Hindlimb muscle (tissue), 1 donor: ENCODE measurements around the gene PIGU. TPM values are rescaled to one million over a fixed set of nuclear protein-coding genes. Genes with fewer than 3 reads are reported as not detected.

ENCODE experiments used
- DNase-seq: peaks from one replicate; pipeline ENCODE4 v3.0.0-alpha.2; 2013
- polyA plus RNA-seq: library from polyadenylated mRNA; unstranded; fragments of 120-200 nt; gene quantifications from one replicate; pipeline ENCODE4 v1.2.1, GENCODE V29; 2013; ENCODE audit not compliant: insufficient read length

The PIGU gene
- polyA plus RNA-seq, 1 donor: 21.9 TPM

DNA sequence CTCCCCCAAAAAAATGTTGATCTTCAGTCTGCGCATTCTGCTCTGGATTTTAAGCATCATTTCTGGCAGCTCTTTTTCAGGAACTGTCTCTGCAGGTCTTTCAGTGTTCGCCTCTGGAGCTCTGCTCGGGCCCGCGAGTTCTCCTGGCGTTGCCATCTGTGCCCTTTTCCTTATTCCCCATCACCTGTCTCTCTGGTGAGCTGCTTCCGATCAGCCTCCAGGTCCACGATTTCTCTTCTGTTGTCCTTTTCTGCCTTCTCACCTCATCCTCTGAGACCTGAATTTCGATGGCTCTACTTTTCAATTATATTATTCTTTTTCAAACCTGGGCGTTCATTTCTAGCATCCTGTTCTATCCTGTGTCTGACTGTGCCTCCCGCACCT lies 119.0 kb downstream of the PIGU start:
- peak; percentile 20 for DNase-seq

DNA sequence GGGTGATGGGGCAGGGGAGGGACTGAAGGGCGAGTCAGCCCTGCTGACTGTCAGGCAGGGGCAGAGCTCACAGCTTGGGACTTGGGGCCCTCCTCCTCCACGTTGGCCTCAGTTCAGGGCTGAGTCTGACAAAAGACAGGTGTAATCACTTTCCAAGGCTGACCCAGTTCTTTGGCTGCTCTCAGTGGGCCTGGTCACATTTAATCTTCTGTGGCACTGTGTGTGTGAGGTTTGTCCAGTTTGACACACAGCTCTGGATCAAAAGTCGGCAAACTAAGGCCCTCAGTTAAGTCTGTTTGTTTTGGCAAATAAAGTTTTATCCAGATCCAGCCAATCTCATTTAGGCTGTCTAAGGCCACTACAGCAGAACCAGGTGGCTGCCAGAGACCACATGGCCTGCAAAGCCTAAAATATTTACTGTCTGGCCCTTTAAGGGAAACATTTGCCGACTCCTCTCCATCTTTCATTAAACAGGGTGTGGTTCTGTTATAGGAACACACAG lies 123.5 kb downstream of the PIGU start:
- DNase-seq: no peak

DNA sequence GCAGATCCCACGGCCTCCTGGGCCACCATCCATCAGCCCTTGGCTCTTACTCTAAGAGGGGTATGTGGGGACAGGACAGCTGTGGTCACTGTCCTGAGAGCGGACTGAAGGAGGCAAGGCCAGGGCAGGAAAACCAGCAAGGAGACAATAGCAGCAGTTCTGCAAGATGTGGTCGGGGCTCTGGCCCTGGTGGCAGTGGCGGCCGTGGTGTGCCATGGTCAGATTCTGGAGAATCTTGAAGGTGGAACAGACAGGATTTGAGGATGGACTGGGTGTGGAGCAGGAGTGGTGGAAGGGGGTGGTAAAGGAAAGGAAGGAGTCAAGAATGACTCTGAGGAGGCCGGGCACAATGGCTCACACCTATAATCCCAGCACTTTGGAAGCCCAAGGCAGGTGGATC lies 124.3 kb downstream of the PIGU start:
- no peak for DNase-seq

DNA sequence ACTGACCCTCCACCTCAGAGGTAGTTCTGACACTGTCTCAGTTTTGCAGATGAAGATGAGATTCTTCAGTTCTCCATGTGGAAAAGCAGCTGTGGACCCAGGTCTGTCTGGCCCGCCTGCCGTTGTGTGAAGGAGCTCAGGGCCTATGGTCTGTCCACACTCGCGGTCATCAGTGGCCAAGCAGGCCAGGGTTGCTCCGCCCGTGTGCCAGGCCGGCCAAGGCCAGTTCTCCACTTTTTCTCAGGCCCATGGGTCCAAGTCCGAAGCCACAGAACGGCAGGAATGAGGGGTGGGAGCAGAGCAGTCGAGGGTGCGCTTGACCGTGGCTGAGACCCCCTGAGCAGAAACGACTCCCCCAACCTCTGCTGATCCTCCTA lies 127.0 kb downstream of the PIGU start:
- no peak for DNase-seq

DNA sequence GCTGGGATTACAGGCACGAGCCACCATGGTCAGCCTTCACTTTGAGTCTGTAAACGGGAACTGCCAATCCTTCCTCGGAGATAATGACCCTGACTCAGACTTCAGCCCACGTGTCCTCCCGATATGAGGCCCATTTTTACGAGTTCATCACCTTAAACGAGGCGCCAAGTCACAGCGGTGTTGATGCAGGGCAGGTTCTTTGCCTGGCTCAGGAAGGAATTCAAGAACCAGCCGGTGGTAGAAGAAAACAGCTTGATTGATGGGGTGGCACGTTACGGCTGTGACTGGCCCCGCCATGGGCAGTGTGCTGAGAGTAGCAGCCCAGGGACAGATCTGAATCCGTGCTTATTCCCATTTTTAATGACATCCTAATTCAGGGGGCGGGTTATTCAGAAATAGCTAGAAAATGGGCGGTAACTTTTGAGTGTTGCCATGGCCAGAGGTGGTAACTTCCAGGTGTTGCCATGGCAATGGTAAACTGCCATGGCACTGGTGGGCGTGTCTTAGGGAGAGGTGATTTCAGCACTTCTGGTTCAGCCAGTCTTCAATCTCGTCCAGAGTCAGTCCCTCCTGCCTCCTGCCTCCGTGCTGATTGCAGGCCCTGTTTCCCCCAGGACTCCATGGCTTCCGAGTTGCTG lies 127.5 kb downstream of the PIGU start:
- DNase-seq: no peak

DNA sequence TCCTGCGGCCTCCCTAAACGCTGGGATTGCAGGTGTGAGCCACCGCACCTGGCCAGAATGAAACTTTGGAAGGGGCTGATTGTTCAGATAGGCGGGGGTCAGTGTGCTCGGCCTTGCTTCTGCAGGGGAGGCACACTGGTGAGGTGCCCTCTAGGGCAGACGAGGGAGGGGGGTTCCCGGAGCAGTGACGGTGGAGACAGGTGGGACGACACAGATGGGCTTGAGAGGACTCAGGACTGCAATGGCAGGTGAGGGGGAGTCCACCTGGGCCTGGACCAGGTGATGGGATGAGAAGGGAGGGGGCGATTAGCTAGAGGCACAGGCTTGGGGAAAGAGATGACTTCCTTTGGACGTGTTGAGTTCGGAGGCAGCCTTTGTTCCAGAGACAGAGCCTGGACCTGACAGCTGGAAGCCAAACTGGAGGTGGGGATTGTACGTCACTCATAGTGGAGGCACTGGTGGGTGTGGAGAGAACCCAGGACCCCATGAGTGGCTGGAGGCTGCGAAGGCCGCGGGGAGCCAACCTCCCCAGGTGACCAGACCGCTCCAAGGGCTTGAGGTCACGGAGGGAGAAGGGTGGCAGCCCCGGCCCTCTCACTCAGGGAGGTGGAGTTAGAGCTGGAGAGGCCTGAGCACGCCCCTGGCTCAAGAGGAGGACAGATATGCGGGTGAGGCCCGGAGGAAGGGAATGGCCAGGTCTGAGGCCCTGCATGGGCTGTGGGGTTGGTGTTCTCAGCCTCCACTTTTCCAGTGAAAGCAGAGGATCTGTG lies 128.9 kb downstream of the PIGU start:
- no peak for DNase-seq

DNA sequence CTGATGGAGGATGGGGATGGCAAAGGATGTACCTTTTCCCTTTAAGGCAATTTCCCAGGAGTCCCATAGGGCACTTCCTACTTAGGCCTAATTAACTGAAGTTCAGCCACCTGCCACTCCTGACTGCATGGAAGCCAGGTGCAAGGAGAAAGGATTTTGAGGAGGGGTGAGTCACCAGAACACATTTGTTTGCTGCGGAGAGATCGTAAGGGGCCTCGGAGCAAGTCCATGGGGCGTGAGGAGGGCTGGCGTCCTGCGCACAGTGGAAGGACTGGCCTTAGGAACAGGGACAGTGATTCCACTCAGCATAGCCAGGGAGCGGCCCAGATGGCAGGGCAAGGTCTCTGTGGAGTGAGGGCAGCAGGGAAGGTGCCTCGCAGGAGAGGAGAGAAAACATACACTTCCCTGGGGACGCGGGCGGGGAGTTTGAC lies 130.1 kb downstream of the PIGU start:
- DNase-seq: no peak

DNA sequence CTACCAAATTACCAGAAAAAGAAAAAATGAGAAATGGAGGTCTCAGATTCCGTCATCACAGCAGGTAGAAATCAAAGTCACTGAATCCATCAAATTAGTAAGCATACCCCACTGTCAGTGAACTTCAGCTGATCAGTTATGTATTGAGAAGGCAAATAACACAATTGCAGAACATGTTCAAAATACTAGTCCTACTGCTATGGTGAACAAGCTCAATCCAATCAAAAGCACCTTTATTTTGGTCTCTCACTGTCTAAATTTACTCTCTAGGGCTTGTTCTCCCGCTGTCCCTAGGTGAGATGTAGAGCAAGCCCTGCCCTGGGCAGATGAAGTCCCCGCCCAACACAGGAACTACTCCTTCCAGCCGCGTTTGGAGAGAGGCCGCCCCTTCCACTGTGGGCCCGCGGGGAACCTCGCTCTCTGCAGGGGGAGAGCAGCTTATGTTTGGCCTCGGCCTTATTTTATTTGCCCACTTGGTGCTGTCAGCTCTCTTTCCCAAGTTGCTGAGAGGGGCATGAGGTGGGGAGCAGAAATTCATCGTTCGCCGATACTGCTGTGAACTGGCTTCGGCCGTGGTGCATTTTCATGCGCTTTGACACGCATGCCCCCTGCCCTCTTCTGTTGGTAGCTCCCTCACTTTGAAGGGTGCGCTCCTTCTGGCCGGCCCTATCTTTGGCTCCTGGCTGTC lies 132.6 kb downstream of the PIGU start:
- DNase-seq: no peak

DNA sequence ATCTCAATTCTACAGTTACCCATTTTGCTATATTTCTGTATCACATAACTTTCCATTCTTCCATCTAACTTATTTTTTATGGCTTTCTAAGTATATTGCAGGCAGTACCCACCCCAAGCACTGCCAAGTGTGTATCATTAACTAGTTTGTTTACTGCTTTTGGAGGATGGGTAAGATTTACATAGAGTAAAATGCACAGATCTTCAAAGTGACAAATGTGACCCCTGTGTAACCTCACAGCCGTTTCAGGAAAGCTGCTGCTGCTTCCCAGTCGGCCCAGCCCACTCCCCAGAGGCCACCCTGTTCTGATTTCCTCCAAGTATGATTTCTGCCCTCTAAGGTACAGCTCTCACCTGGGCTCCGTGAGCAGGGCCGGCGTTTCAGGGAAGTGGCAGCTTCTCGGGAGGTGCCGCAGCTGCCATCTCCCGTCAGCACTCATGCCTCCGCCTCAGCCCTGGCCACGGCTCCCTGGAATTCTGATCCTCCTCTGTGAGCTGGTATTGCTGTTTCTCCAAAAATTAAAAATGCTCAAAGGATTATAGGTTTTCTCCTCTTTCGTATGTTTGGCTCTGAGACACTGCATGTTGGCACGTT lies 133.3 kb downstream of the PIGU start:
- no peak for DNase-seq

DNA sequence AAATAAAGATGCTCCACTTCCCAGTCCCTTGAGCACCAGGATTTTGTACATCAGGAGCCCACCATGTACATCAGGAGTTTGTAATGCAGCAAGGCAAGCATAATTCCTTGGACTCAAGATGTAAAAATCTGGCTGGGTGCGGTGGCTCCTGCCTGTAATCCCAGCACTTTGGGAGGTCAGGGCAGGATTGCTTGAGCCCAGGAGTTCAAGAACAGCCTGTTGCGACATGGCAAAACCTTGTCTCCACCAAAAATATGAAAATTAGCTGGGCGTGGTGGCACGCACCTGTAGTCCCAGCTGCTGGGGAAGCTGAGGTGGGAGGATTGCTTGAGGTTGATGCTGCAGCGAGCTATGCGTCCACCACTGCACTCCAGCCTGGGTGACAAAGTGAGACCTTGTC lies 134.5 kb downstream of the PIGU start:
- no peak for DNase-seq

DNA sequence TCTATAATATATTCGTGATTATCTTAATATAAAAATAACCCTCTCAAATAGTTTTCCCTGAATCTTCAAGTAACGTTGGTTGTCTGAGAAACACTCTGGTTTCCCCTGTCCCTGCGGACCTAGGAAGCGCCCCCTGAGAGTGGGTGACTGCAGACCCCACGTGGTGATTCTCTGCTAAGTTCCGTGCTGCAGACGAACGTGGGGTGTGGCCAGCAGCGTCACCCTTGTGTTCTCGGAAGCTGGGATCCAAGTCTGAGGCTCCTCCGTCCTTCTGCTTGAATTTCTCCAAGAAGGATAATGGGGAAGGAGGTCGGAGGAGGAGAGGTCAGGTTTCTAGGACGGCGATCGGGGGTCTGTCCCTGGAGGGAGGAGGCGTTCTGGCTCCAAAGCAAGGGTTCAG lies 135.0 kb downstream of the PIGU start:
- DNase-seq: no peak

DNA sequence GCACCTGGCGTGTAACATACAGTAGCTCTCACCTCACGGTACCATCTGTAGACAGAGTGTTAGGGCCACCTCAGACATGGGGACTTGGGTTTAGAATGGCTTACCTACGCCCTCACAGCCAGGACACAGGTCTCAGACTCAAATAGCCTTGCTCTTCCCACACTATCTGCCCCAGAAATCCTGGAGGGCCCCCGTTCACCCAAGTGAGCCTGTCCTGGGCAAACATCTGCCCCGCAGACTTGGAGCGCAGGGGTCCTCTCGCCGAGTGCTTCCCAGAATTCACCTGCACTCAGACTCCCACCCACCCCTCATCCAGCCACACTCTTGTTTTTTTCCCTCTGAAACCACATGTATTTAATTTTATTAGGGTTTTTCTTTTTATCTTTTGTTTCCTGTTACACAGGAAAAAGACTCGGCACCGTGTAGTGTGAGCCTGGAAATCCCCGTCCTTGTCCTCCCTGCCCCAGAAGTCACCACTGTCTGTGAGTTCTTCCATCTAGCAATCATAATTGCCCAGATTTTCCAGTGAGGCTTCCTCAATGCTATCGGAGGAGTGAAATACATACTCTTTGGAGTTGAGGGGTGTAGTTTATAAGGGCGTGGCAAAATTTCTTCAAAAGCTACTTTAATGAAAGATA lies 135.5 kb downstream of the PIGU start:
- DNase-seq: no peak

DNA sequence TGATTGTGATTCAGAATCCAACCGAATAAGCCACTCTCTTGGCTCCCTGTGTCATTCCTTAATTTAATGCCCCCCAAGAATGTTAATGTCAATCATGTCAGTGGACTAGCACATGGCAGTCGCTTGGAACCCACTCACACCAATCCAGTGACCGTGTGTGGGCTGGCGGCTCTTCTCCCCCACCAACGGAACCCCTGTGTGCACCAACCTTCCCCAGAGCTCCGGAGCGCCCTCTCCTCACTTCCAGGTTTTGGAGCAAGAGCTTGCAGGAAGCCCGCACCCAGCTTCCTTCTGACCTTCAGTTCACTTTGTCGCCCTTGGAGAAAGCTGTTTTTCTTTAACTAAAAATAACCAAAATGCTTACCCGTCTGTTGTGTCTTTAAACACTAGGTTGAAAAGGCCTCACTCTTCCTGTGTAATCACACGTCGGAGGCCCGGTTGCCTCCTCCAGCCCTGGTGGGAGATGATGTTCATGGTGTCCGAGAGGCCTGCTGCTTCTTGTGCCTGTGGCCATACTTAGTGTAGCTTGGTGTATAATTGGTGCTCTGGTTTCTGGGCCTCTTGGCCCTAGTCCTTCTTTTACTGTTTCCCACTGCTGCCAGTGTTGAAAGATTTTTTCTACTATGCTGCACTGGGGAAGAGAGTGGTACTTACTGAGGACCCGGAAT lies 136.2 kb downstream of the PIGU start:
- DNase-seq: no peak

DNA sequence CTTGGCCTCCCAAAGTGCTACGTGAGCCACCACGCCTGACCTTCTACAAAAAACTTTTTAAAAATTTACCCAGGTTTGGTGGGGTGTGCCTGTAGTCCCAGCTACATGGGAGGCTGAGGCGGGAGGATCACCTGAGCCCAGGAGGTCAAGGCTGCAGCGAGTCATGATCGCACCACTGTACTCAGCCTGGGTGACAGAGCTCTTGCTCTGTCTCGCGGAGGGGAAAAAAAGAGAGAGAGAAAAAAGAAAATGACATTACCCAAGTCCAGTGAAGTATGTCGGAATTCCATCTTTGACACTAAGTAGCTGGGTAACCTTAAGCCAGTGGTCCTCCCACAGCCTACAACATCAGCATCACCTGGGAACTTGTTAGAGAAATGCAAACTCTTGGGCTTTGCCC lies 137.1 kb downstream of the PIGU start:
- no peak for DNase-seq

DNA sequence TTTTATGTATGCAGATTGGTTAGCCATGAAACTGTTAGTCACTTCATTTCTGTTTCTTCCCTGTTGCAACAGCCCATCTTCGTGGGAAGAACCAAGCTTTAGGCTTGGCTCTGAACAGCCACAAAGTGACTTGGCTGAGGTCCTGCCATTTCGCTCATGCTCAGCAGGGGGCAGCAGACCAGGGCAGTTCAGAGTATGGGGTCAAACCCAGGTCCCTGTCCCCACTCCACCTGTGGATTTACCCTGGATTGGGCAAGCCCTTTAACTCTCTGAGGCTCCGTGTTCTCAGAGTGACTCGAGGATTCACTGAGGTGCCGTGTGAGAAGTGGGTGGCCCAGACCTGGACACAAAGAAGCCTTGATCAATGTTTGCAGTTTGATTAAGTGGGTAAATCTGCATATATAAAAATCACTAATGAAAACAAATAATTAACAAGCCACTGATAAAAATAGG lies 138.2 kb downstream of the PIGU start:
- no peak for DNase-seq

DNA sequence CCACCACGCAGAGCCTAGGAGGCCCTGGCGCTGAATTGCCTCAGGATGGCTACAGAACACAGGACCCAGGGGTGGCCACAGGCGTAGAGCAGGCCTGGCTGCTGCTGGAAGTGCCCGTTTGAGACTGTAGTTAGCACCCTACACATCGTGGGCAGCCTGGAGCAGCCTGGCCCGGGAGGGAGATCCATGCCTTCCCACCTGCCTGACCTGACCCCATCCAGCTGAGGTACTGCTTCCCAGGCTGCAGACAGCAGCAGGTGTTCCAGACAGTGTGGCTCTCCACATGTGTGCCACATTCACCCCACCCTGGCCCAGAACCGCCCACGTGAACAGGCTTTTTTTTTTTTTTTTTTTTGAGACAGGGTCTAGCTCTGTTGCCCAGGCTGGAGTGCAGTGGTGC lies 139.2 kb downstream of the PIGU start:
- no peak for DNase-seq

DNA sequence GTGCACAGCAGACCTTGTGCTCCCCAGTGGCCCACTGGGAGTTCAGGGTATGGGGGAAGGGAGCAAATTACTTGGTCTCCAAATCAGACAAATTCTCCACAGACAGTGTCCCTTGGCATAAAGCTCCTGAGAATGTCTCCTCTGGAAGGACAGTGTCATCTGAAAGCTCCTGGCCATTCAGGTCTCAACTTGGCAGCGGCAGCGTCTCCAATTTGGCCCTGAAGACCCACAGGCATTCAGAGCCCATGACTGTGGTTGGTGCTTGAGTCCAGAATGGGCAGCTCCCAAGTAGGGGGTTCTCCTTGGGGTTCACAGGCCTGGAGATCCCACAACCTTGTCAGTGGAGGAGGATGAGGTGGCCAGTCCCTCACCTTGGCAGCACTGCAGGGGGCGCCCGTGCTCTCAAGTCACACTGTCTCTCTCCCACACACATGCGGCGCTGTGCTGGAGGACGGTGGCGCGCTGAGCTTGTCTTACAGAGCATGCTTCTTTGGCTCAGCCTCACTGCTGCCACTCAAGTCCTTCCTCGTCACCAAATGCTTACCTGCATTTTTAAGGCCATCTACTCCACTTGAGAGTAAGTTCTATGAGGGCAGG lies 140.0 kb downstream of the PIGU start:
- no peak for DNase-seq

DNA sequence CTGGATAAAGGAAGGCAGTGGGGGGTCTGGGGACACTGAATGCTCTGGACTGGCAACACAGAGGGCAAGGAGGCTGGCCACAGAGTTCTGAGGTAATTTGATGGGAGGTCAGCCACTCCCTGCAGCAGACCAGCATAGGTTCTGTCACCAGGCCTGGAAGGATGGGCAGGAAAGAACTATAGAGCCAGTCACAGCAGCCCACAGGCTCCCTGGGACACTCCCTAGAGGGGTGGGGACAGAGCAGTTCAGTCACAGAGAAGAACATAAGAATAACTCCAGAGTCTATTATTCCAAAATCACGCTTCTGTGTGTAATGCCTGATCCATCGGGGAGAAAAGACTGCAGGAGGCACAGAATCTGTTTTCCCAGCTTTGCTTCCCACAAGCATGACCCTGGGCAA lies 141.0 kb downstream of the PIGU start:
- no peak for DNase-seq

DNA sequence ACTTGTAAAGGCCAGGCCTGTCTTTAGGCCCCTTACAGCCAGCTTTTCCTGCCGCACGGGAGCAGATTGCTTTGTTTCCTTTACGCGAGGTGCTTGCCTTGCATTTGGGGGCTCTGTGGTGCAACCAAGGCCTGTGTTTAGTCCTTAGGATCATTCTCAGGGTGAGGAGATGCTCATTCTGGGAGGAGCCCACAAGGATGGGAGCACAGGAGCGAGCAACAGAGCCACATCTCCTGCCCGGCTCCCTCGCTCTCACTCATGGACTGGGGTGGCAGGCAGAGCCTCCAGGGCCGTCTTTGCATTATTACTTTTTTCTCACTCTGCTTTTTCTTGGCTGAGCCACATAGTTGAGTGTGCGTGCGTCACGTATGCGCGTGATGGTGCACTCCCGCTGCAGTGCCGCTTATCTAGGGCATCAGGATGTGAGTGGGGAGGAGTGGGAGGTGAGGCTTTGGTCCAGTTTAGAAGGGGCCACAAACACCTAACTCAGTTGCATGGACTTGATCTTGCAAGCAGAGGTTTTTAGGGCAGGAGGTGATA lies 141.5 kb downstream of the PIGU start:
- no peak for DNase-seq

DNA sequence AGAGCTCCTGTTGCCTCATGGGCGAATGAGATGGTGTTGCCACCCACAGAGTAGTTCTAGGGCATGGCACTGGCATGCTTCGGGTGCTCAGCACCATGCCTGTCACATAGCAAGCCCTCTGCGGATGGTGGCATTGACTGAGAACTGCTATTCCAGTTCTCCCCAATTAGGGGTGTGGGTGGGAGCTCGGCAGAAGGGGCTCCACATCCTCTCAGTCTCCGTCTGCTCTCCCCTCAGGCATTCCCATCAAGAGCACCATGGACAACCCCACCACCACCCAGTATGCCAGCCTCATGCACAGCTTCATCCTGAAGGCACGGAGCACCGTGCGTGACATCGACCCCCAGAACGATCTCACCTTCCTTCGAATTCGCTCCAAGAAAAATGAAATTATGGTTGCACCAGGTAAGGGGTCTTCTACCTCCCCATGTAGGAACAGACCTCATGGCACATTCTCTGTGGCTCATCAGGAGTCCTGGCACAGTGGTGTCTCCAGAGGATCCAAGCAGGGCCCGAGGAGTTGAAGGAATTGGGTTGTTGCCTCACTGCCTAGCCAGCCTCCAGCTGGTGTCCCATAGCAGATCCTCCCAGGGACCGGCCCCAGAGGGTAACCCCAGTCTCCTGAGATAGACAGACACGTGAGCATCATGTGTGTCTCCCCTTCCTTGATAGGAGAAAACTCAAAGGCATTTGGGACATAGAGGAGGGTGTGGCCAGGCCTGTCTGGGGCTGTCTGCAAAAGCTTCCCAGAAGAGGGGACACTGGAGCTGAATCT lies 142.3 kb downstream of the PIGU start:
- DNase-seq: no peak

DNA sequence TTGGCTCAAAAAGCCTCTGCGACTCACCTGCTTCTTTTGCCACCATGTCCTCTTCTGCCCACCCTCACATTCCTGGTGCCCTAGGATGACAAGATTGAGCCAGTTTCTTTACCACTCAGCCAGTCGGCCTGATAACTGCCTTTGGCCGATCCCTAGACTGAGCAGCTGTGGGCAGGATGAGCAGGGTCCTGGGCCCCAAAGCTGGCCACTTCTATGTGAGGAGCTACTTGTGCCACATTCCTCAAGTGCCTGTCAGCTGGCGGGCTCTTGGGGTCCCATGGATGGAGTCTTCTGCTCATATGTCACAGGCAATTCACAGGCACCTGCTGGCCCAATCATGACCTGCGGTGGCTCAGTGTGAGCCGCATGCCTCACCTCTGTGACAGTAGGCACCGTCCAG lies 144.1 kb downstream of the PIGU start:
- no peak for DNase-seq
